Measurements from ENCODE around the gene OLFM3. TPM values are rescaled to one million over a fixed set of nuclear protein-coding genes. Genes with fewer than 3 reads are reported as not detected.

OLFM3 gene
- total RNA-seq, 1 experiment from 2014 or later, result not detected

GRCh38 chr1:101781201-101781831 lies 215.4 kb downstream of the OLFM3 start:
- H3K27ac ChIP-seq (ENCODE audit: low read depth, low read length), result no peak overlapping the region
- DNase-seq (ENCODE audit: low read depth, low spot score), result no peak
- no peaks in the 10 kb centered on the region for H3K4me1 ChIP-seq (ENCODE audit: control insufficient read depth in 1 of 2, insufficient read depth in 2 of 2, low read length in 2 of 2)
- no peaks in the 10 kb centered on the region for H4K20me1 ChIP-seq (ENCODE audit: insufficient read depth)
- H3K4me3 ChIP-seq (replicated peaks in 1 of 2; ENCODE audit: low read depth in 1 of 2, low read length in 2 of 2), result no peak overlapping the region
- POLR2A ChIA-PET, result no interaction called here
- no peak for TF ChIP-seq ZBTB33 (IDR thresholded peaks at IDR 0.05; ENCODE audit: extremely low read depth, insufficient replicate concordance, low read length)
- TF ChIP-seq TCF7L2 (IDR thresholded peaks at IDR 0.05; ENCODE audit: borderline replicate concordance, extremely low read depth, insufficient read depth, insufficient read length), result peak; percentile 78
- CTCF ChIA-PET, result no interaction called here
- no peak overlapping the region for H2AFZ ChIP-seq (ENCODE audit: low read depth, low read length, poor library complexity, severe bottlenecking)
- intact Hi-C loops (cut with micrococcal nuclease), result no loop called here
- no peaks in the 10 kb centered on the region for H3K9me2 ChIP-seq (ENCODE audit: insufficient read depth)
- no peaks in the 10 kb centered on the region for H3K79me2 ChIP-seq (ENCODE audit: insufficient read depth, low read length)
- no peak overlapping the region for H3K9ac ChIP-seq (ENCODE audit: low read length)
- BruUV-seq (replicated peaks), result no TSS peak
- RAD21 ChIA-PET (ENCODE audit: low non-redundant PET in 1 of 2, low total read pairs in 2 of 2, uncharacterized antibody in 2 of 2, unreplicated experiment in 2 of 2), result no interaction called here
- H3K36me3 ChIP-seq (ENCODE audit: control insufficient read depth in 1 of 2, insufficient read depth in 2 of 2, low read length in 2 of 2), result no peaks in the 10 kb centered on the region
- H3K27me3 ChIP-seq (ENCODE audit: insufficient read depth, low read length), result no peaks in the 10 kb centered on the region
- no peaks in the 10 kb centered on the region for H3K9me3 ChIP-seq (ENCODE audit: control insufficient read depth in 1 of 2, insufficient read depth in 1 of 2, low read depth in 1 of 2, low read length in 2 of 2)
- ATAC-seq, result no peak
- no peak overlapping the region for H3K4me2 ChIP-seq (ENCODE audit: low read length)

- no peaks in the 10 kb centered on the region for H3K27me3 ChIP-seq (ENCODE audit: insufficient read depth, low read length)
- CTCF ChIA-PET, result interaction anchor here (1.0 to 1.2 kb wide), 3 partner anchors 9 to 1692 kb away, joined by 3 to 4 read pairs (median 3); no protein-coding TSS in a partner anchor
- no TSS peak for BruUV-seq (replicated peaks)
- no peaks in the 10 kb centered on the region for H3K36me3 ChIP-seq (ENCODE audit: control insufficient read depth in 1 of 2, insufficient read depth in 2 of 2, low read length in 2 of 2)
- TF ChIP-seq, protein P1, sequence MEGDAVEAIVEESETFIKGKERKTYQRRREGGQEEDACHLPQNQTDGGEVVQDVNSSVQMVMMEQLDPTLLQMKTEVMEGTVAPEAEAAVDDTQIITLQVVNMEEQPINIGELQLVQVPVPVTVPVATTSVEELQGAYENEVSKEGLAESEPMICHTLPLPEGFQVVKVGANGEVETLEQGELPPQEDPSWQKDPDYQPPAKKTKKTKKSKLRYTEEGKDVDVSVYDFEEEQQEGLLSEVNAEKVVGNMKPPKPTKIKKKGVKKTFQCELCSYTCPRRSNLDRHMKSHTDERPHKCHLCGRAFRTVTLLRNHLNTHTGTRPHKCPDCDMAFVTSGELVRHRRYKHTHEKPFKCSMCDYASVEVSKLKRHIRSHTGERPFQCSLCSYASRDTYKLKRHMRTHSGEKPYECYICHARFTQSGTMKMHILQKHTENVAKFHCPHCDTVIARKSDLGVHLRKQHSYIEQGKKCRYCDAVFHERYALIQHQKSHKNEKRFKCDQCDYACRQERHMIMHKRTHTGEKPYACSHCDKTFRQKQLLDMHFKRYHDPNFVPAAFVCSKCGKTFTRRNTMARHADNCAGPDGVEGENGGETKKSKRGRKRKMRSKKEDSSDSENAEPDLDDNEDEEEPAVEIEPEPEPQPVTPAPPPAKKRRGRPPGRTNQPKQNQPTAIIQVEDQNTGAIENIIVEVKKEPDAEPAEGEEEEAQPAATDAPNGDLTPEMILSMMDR (IDR thresholded peaks at IDR 0.05 in 2 of 3, conservative IDR thresholded peaks at IDR 0.05 in 1 of 3; ENCODE audit: borderline replicate concordance in 1 of 3, insufficient read depth in 1 of 3, low read depth in 2 of 3, low read length in 2 of 3), result peak in 2 of 3 experiments; percentile 31 to 53; a peak in 4 of 6 replicates
- TF ChIP-seq ZBTB33 (IDR thresholded peaks at IDR 0.05; ENCODE audit: extremely low read depth, insufficient replicate concordance, low read length) (no peak), ZFX (IDR thresholded peaks at IDR 0.05) (no peak), TCF7L2 (IDR thresholded peaks at IDR 0.05; ENCODE audit: borderline replicate concordance, extremely low read depth, insufficient read depth, insufficient read length) (no peak), RAD21 (IDR thresholded peaks at IDR 0.05; ENCODE audit: low read depth) (peak; percentile 24; the same call in 1 of the 2 replicates)
- no peak overlapping the region for H3K4me3 ChIP-seq (replicated peaks in 1 of 2; ENCODE audit: low read depth in 1 of 2, low read length in 2 of 2)
- H3K9me3 ChIP-seq (ENCODE audit: control insufficient read depth in 1 of 2, insufficient read depth in 1 of 2, low read depth in 1 of 2, low read length in 2 of 2), result no peaks in the 10 kb centered on the region
- intact Hi-C loops (cut with micrococcal nuclease), result loop anchor here (2.0 kb wide), 1 partner anchor 421 kb away; no protein-coding TSS in a partner anchor
- POLR2A ChIA-PET, result no interaction called here
- H3K4me1 ChIP-seq (ENCODE audit: control insufficient read depth in 1 of 2, insufficient read depth in 2 of 2, low read length in 2 of 2), result no peaks in the 10 kb centered on the region
- no peak overlapping the region for H2AFZ ChIP-seq (ENCODE audit: low read depth, low read length, poor library complexity, severe bottlenecking)
- no peak overlapping the region for H3K4me2 ChIP-seq (ENCODE audit: low read length)
- no peak overlapping the region for H3K9ac ChIP-seq (ENCODE audit: low read length)
- DNase-seq (ENCODE audit: low read depth, low spot score), result no peak
- no peaks in the 10 kb centered on the region for H3K9me2 ChIP-seq (ENCODE audit: insufficient read depth)
- no peaks in the 10 kb centered on the region for H3K79me2 ChIP-seq (ENCODE audit: insufficient read depth, low read length)
- no peak overlapping the region for H3K27ac ChIP-seq (ENCODE audit: low read depth, low read length)
- ATAC-seq, result peak; percentile 57
- RAD21 ChIA-PET (ENCODE audit: low non-redundant PET in 1 of 2, low total read pairs in 2 of 2, uncharacterized antibody in 2 of 2, unreplicated experiment in 2 of 2), result no interaction called here
- no peaks in the 10 kb centered on the region for H4K20me1 ChIP-seq (ENCODE audit: insufficient read depth)
Observed at GRCh38 chr1:101769520-101769919, 227.2 kb downstream of the OLFM3 start.
